Prostate gland (tissue), 2 donors: ENCODE data around the gene ADAMTS2.

Experiments
- CTCF ChIP-seq, 4 experiments: fragments of 200-600 bp in 2 of 4; fragments of 450-650 bp in 2 of 4; sonication (generic) in 2 of 4; IDR thresholded peaks; 1 replicate in 3 of 4; 2 replicates in 1 of 4; pipeline ENCODE4 v1.5.1; 2016 to 2019; ENCODE audit warnings: antibody characterized with exemption in 4 of 4, mild to moderate bottlenecking in 2 of 4, moderate library complexity in 2 of 4
- POLR2A ChIP-seq: fragments of 450-650 bp; IDR thresholded peaks from one replicate; pipeline ENCODE4 v1.6.1; 2016; ENCODE audit warnings: antibody characterized with exemption, mild to moderate bottlenecking
- POLR2AphosphoS5 ChIP-seq: sonication (generic); formaldehyde crosslinking; IDR thresholded peaks from one replicate; pipeline ENCODE4 v1.6.1; 2017; ENCODE audit warnings: antibody characterized with exemption

- TF ChIP-seq CTCF (IDR thresholded peaks at IDR 0.05) (no peak), POLR2AphosphoS5 (no peak), POLR2A (no peak)
These were observed 26.1 kb downstream of the ADAMTS2 start for GRCh38 chr5:179319123-179319522.
